B cell (primary cell): ENCODE results near the gene IGSF8. TPM values are rescaled to one million over a fixed set of nuclear protein-coding genes. Genes with fewer than 3 reads are reported as not detected.

Experiments used
- ATAC-seq: fragments of 200-7000 bp; cut with Tn5 transposase; one replicate; pipeline ENCODE4 v1.10.0; 2021; ENCODE audit warnings: low read depth, mild to moderate bottlenecking, moderate number of reproducible peaks, moderate library complexity
- CTCF ChIA-PET: fragments of 350-600 bp; sonication (Branson Sonifier 250); formaldehyde crosslinking; loops from one replicate; lab custom pipeline; 2021; ENCODE audit warnings: antibody characterized with exemption, inconsistent platforms; lab: Charles Lee
- POLR2A ChIA-PET: fragments of 350-600 bp; sonication (Branson Sonifier 250); formaldehyde crosslinking; loops from one replicate; lab custom pipeline; 2021; ENCODE audit warnings: antibody characterized with exemption; lab: Charles Lee
- DNase-seq: peaks from one replicate; pipeline ENCODE4 v3.0.0; 2013
- H2AFZ ChIP-seq: 2 replicates; pipeline ENCODE4 v1.6.1; 2012; ENCODE audit warnings: mild to moderate bottlenecking, low read depth, low read length; ENCODE audit not compliant: insufficient read depth, poor library complexity, severe bottlenecking
- H3K27ac ChIP-seq, 2 donors: 1 replicate in 1 of 2; 2 replicates in 1 of 2; pipeline ENCODE4 v1.5.1; 2012 to 2013; ENCODE audit warnings: low read length in 2 of 2, mild to moderate bottlenecking in 2 of 2, moderate library complexity in 1 of 2
- H3K27me3 ChIP-seq, 4 experiments: fragments of 200-600 bp in 1 of 4; sonication (generic) in 1 of 4; replicated peaks in 1 of 4; 1 replicate in 2 of 4; 2 replicates in 2 of 4; pipeline versions ENCODE4 v1.6.1 to v1.7.0; 2013 to 2016; ENCODE audit warnings: low read length in 3 of 4, mild to moderate bottlenecking in 2 of 4, mixed read lengths in 1 of 4, moderate library complexity in 1 of 4; ENCODE audit not compliant: insufficient read depth in 4 of 4, control insufficient read depth in 3 of 4; ENCODE audit errors: control extremely low read depth in 1 of 4
- H3K36me3 ChIP-seq, 2 experiments: replicated peaks in 1 of 2; 1 replicate in 1 of 2; 2 replicates in 1 of 2; pipeline versions ENCODE4 v1.6.1 to v1.7.1; 2013; ENCODE audit warnings: low read length in 1 of 2; ENCODE audit not compliant: insufficient read depth in 2 of 2, control insufficient read depth in 1 of 2; ENCODE audit errors: control extremely low read depth in 1 of 2, extremely low read depth in 1 of 2
- H3K4me1 ChIP-seq, 2 donors: fragments of 200-600 bp in 1 of 2; sonication (generic) in 1 of 2; 1 replicate in 1 of 2; 2 replicates in 1 of 2; pipeline versions ENCODE4 v1.5.1 to v1.6.1; 2013 to 2017; ENCODE audit warnings: low read length in 2 of 2; ENCODE audit not compliant: control insufficient read depth in 2 of 2, insufficient read depth in 2 of 2
- H3K4me2 ChIP-seq: replicated peaks from 2 replicates; pipeline ENCODE3; 2012; ENCODE audit warnings: mild to moderate bottlenecking, low read depth, low read length; ENCODE audit not compliant: poor library complexity, severe bottlenecking
- H3K4me3 ChIP-seq, 5 experiments: fragments of 200-600 bp in 1 of 5; sonication (generic) in 1 of 5; 1 replicate in 3 of 5; 2 replicates in 2 of 5; pipeline versions ENCODE4 v1.5.1 to v1.7.0; 2011 to 2016; ENCODE audit warnings: low read length in 4 of 5, mild to moderate bottlenecking in 4 of 5, low read depth in 2 of 5, control low read depth in 1 of 5, moderate library complexity in 1 of 5; ENCODE audit not compliant: insufficient read depth in 1 of 5; ENCODE audit errors: control extremely low read depth in 1 of 5, extremely low read depth in 1 of 5
- H3K79me2 ChIP-seq: fragments of 200-600 bp; sonication (generic); one replicate; pipeline ENCODE4 v1.6.0; 2016; ENCODE audit warnings: low read length; ENCODE audit not compliant: control insufficient read depth, insufficient read depth
- H3K9ac ChIP-seq: fragments of 200-600 bp; sonication (generic); 2 replicates; pipeline ENCODE4 v1.6.1; 2017; ENCODE audit warnings: mild to moderate bottlenecking, low read length, moderate library complexity
- H3K9me3 ChIP-seq, 3 donors: one replicate each; pipeline versions ENCODE4 v1.6.1 to v1.7.1; 2013; ENCODE audit warnings: low read length in 2 of 3; ENCODE audit not compliant: control insufficient read depth in 2 of 3, insufficient read depth in 1 of 3; ENCODE audit errors: control extremely low read depth in 1 of 3
- H4K20me1 ChIP-seq: 2 replicates; pipeline ENCODE4 v1.6.0; 2012; ENCODE audit warnings: mild to moderate bottlenecking, low read length; ENCODE audit not compliant: insufficient read depth, control insufficient read depth, poor library complexity, severe bottlenecking
- H3K27ac Mint-ChIP-seq: one replicate; pipeline ENCODE4 v1.8.0; 2021; ENCODE audit warnings: mixed read lengths
- H3K27me3 Mint-ChIP-seq: one replicate; pipeline ENCODE4 v1.8.0; 2021; ENCODE audit warnings: mixed read lengths
- H3K4me1 Mint-ChIP-seq: one replicate; pipeline ENCODE4 v1.8.0; 2021; ENCODE audit warnings: mixed read lengths
- H3K4me3 Mint-ChIP-seq: one replicate; pipeline ENCODE4 v1.8.0; 2021; ENCODE audit warnings: mixed read lengths
- H3K9me3 Mint-ChIP-seq: one replicate; pipeline ENCODE4 v1.8.0; 2022; ENCODE audit warnings: mixed read lengths; ENCODE audit not compliant: insufficient read depth
- CTCF ChIP-seq: fragments of 200-600 bp; IDR thresholded peaks from one replicate; pipeline ENCODE4 v1.8.0; 2022; ENCODE audit warnings: antibody characterized with exemption, mild to moderate bottlenecking
- EZH2 ChIP-seq: IDR thresholded peaks from 2 replicates; pipeline ENCODE4 v1.6.1; 2012; ENCODE audit warnings: borderline replicate concordance, low read depth, mild to moderate bottlenecking, moderate library complexity, low read length; ENCODE audit not compliant: insufficient read depth, poor library complexity, severe bottlenecking
- WGBS: methylation state at CpG from one replicate; pipeline ENCODE4 v1.1.5; 2013; ENCODE audit warnings: missing lambda C conversion rate; ENCODE audit not compliant: insufficient coverage; 5-methylcytosine and 5-hydroxymethylcytosine counted together
- intact Hi-C: fragments of 100-400 bp; cut with micrococcal nuclease; formaldehyde crosslinking; loops from one replicate; pipeline ENCODE4 v1.10.0; 2022
- polyA plus RNA-seq: library from polyadenylated mRNA; depleted of rRNA; stranded (reverse); fragments of >200 nt; gene quantifications from 2 replicates; pipeline ENCODE4 v1.2.3, GENCODE V29; 2012
- total RNA-seq, 2 donors: library from RNA; stranded (reverse); fragments of 120-200 nt in 1 of 2; gene quantifications; 1 replicate in 1 of 2; 2 replicates in 1 of 2; pipeline versions ENCODE4 v1.2.3 to v1.2.4, GENCODE V29; 2013 to 2022

The IGSF8 gene
- total and polyA plus RNA-seq, 2 donors (not counting 1 experiment from before 2014, with no cell fraction given): 37.2 to 56.0 TPM

- Histone ChIP-seq H3K4me3 (no peak overlapping the region), H3K27ac (no peak overlapping the region), H2AFZ (no peak overlapping the region), H4K20me1 (no peaks in the 10 kb centered on the region), H3K9me3 (no peaks in the 10 kb centered on the region), H3K4me2 (no peak overlapping the region), H3K4me1 (peaks cover 11 to 12% of the 10 kb centered on the region in 2 donors), H3K9ac (no peak overlapping the region), H3K79me2 (no peaks in the 10 kb centered on the region), H3K27me3 (peaks cover 0 to 40% (median 20%) of the 10 kb centered on the region in 4 experiments), H3K36me3 (no peaks in the 10 kb centered on the region)
- DNase-seq: no peak
- intact Hi-C loops: no loop called here
- ATAC-seq: no peak
- 86% methylated on average over 2 of the region's 6 CpGs for WGBS
- CTCF ChIA-PET: interaction anchor here (0.9 to 1.7 kb wide), 4 partner anchors 12 to 29 kb away, joined by 3 to 7 read pairs (median 3); no protein-coding TSS in a partner anchor
- no peak for TF ChIP-seq CTCF
- TF ChIP-seq EZH2: no peak
- Mint-ChIP-seq H3K4me3 (no peak overlapping the region), H3K4me1 (peaks cover 12% of the 10 kb centered on the region), H3K9me3 (no peaks in the 10 kb centered on the region), H3K27ac (no peak overlapping the region), H3K27me3 (peaks cover 49% of the 10 kb centered on the region)
- POLR2A ChIA-PET: no interaction called here
These were observed 31.3 kb downstream of the IGSF8 start for GRCh38 chr1:160066829-160067745.

- ChIA-PET CTCF (interaction anchor here (1.5 to 2.2 kb wide), 2 partner anchors 14 to 18 kb away, joined by 4 to 12 read pairs; no protein-coding TSS in a partner anchor), POLR2A (no interaction called here)
- peaks cover 42% of the 10 kb centered on the region for H3K27me3 Mint-ChIP-seq
- H3K4me1 Mint-ChIP-seq: peaks cover 4% of the 10 kb centered on the region
- Histone ChIP-seq H4K20me1 (no peaks in the 10 kb centered on the region), H3K36me3 (no peaks in the 10 kb centered on the region), H3K27ac (no peak overlapping the region), H3K4me1 (peaks cover 2 to 3% of the 10 kb centered on the region in 2 donors), H2AFZ (no peak overlapping the region), H3K4me2 (no peak overlapping the region), H3K9me3 (no peaks in the 10 kb centered on the region), H3K27me3 (peaks cover 0 to 37% (median 7%) of the 10 kb centered on the region in 4 experiments), H3K9ac (no peak overlapping the region), H3K79me2 (no peaks in the 10 kb centered on the region), H3K4me3 (no peak overlapping the region)
- no peaks in the 10 kb centered on the region for H3K9me3 Mint-ChIP-seq
- intact Hi-C loops: no loop called here
- WGBS: 78% methylated on average over 1 of the region's 3 CpGs
- H3K4me3 Mint-ChIP-seq: no peak overlapping the region
- DNase-seq (no peak), ATAC-seq (no peak)
- no peak overlapping the region for H3K27ac Mint-ChIP-seq
- TF ChIP-seq EZH2 (no peak), CTCF (no peak)
These were observed 33.7 kb downstream of the IGSF8 start for GRCh38 chr1:160064746-160065145.
